ENCODE data around the gene PLEKHH1.

DNA sequence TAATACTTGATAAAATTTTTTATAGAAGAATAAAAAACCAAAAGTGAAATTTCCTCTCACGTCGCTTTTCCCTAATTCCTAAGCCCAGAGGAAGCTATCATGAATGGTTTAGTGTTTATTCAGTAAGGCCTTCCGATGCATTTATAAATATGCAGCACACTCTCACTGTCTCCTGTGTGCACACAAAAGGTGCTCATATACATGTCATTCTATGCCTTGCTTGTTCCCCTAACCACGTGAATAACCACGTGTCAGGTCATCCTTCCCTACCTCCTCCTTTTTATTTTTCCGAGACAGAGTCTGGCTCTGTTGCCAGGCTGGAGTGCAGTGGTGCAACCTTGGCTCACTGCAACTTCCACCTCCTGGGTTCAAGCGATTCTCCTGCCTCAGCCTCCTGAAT lies 37.4 kb downstream of the PLEKHH1 start:
- TF ChIP-seq, protein P1, sequence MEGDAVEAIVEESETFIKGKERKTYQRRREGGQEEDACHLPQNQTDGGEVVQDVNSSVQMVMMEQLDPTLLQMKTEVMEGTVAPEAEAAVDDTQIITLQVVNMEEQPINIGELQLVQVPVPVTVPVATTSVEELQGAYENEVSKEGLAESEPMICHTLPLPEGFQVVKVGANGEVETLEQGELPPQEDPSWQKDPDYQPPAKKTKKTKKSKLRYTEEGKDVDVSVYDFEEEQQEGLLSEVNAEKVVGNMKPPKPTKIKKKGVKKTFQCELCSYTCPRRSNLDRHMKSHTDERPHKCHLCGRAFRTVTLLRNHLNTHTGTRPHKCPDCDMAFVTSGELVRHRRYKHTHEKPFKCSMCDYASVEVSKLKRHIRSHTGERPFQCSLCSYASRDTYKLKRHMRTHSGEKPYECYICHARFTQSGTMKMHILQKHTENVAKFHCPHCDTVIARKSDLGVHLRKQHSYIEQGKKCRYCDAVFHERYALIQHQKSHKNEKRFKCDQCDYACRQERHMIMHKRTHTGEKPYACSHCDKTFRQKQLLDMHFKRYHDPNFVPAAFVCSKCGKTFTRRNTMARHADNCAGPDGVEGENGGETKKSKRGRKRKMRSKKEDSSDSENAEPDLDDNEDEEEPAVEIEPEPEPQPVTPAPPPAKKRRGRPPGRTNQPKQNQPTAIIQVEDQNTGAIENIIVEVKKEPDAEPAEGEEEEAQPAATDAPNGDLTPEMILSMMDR (IDR thresholded peaks at IDR 0.05), result no peak
- no peak for TF ChIP-seq ZFX (IDR thresholded peaks at IDR 0.05; ENCODE audit: borderline replicate concordance)
